Activated naive CD8-positive, alpha-beta T cell treated with anti-CD3 and anti-CD28 coated beads for 36 hours (primary cell): ENCODE data around the gene RGS16. TPM values are rescaled to one million over a fixed set of nuclear protein-coding genes. Genes with fewer than 3 reads are reported as not detected.

Experiments
- DNase-seq: peaks from one replicate; pipeline ENCODE4 v3.0.0; 2021
- H3K27ac Mint-ChIP-seq: one replicate; pipeline ENCODE4 v1.8.0; 2022; ENCODE audit warnings: mild to moderate bottlenecking, moderate library complexity, mixed read lengths
- H3K27me3 Mint-ChIP-seq: one replicate; pipeline ENCODE4 v1.8.0; 2022; ENCODE audit warnings: mild to moderate bottlenecking, mixed read lengths
- H3K36me3 Mint-ChIP-seq: one replicate; pipeline ENCODE4 v1.8.0; 2021; ENCODE audit warnings: mild to moderate bottlenecking, mixed read lengths
- H3K4me1 Mint-ChIP-seq: one replicate; pipeline ENCODE4 v1.8.0; 2021; ENCODE audit warnings: mixed read lengths
- H3K4me3 Mint-ChIP-seq: one replicate; pipeline ENCODE4 v1.8.0; 2022; ENCODE audit warnings: mild to moderate bottlenecking, moderate library complexity, mixed read lengths
- H3K9me3 Mint-ChIP-seq: one replicate; pipeline ENCODE4 v1.8.0; 2022; ENCODE audit warnings: mixed read lengths
- total RNA-seq, 2 experiments: library from RNA; stranded (reverse); gene quantifications; one replicate each; pipeline ENCODE4 v1.2.3, GENCODE V29; 2021

RGS16 gene, protein sequence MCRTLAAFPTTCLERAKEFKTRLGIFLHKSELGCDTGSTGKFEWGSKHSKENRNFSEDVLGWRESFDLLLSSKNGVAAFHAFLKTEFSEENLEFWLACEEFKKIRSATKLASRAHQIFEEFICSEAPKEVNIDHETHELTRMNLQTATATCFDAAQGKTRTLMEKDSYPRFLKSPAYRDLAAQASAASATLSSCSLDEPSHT
- total RNA-seq, result 10 to 100 TPM; 68.1 to 70.7 TPM

DNA sequence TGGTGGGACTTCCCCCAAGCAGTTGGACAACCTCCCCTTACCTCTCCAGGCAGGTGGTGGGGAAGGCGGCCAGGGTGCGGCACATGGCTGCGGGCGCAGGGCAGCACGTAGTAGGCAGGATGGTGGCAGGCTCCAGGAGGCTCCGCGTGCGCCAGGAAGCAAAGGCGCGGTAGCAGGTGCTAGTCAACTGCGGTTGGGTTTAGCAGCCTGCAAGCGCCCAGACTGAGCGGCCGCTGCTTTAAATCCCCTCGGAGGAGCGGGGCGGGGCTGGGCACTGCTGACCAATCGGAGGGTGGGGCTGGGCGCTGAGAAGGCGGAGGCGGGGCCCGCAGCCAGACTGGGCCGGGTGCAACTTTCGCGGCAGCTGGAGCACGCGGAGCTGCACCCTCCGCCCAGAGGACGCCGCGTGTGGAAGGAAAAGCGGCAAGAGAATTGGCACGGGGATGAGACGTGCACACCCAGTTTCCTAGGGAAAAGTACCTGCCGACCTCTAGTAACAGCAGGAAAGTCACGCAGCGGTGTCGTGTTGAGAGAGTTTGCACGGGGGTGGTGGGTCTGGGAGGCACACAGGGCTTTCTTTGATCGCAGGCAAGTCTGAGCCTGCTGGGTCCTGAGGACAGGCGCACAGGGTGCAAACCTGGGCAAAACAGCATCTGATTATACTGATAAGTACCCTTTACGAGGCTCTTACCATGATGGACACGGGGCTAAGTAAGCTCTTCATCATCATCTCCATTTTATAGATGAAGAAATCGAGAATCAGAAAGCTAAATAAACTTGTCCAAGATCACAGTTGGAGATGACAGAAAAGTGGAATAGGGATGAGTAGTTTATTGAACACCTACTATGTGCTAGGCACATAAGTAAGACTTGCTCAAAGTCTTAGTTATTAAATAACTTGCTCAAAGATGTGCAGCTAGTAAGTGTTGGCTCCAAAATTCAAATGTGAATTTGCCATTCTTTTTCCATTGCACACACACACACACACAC lies at the start of gene RGS16:
TSS of gene RGS16 (minus strand) at position 215 of the 990 bp plus-strand sequence. CDS start at position 85, 130 bp downstream.
- H3K27ac Mint-ChIP-seq, result no peak within 1 kb of the TSS
- peaks cover 21% of the 10 kb centered on the region for H3K27me3 Mint-ChIP-seq
- no peak within 1 kb of the TSS for H3K4me3 Mint-ChIP-seq
- peaks cover 6% of the 10 kb centered on the region for H3K36me3 Mint-ChIP-seq
- H3K4me1 Mint-ChIP-seq, result peaks cover 38% of the 10 kb centered on the region
- H3K9me3 Mint-ChIP-seq, result no peaks in the 10 kb centered on the region
- peak; percentile 96 for DNase-seq

GRCh38 chr1:182653986-182654385 lies 49.8 kb upstream of the RGS16 start:
- no peaks in the 10 kb centered on the region for H3K9me3 Mint-ChIP-seq
- no peaks in the 10 kb centered on the region for H3K36me3 Mint-ChIP-seq
- peaks cover 11% of the 10 kb centered on the region for H3K4me1 Mint-ChIP-seq
- H3K4me3 Mint-ChIP-seq, result no peak overlapping the region
- DNase-seq, result no peak
- H3K27ac Mint-ChIP-seq, result no peak overlapping the region
- H3K27me3 Mint-ChIP-seq, result peaks cover 18% of the 10 kb centered on the region

- no peak overlapping the region for H3K4me3 Mint-ChIP-seq
- peaks cover 11% of the 10 kb centered on the region for H3K4me1 Mint-ChIP-seq
- H3K27ac Mint-ChIP-seq, result no peak overlapping the region
- H3K9me3 Mint-ChIP-seq, result no peaks in the 10 kb centered on the region
- DNase-seq, result no peak
- H3K27me3 Mint-ChIP-seq, result peaks cover 20% of the 10 kb centered on the region
- no peaks in the 10 kb centered on the region for H3K36me3 Mint-ChIP-seq
Observed at GRCh38 chr1:182652933-182653332, 48.7 kb upstream of the RGS16 start.

DNA sequence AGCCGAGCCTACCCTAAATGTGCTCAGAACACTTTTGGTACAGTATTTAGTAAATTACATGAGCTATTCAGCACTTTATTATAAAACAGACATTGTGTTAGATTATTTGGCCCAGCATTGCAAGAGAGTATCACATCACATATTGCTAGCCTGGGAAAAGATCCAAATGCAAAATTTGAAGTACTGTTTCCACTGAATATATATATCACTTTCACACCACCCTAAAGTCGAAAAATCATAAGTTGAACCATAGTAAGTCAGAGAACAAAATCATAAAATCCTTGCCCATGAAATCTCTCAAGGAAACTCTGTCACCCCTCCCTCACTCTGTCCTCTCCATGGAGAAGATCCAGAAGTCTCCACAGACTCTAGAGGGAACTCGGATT lies 47.1 kb upstream of the RGS16 start:
- H3K36me3 Mint-ChIP-seq, result no peaks in the 10 kb centered on the region
- H3K9me3 Mint-ChIP-seq, result no peaks in the 10 kb centered on the region
- no peak overlapping the region for H3K27ac Mint-ChIP-seq
- peaks cover 11% of the 10 kb centered on the region for H3K4me1 Mint-ChIP-seq
- no peak for DNase-seq
- H3K27me3 Mint-ChIP-seq, result peaks cover 6% of the 10 kb centered on the region
- H3K4me3 Mint-ChIP-seq, result no peak overlapping the region

- DNase-seq, result no peak
- H3K36me3 Mint-ChIP-seq, result no peaks in the 10 kb centered on the region
- peaks cover 11% of the 10 kb centered on the region for H3K4me1 Mint-ChIP-seq
- no peaks in the 10 kb centered on the region for H3K9me3 Mint-ChIP-seq
- no peak overlapping the region for H3K4me3 Mint-ChIP-seq
- H3K27ac Mint-ChIP-seq, result no peak overlapping the region
- peaks cover 6% of the 10 kb centered on the region for H3K27me3 Mint-ChIP-seq
Observed at GRCh38 chr1:182650678-182651338, 46.6 kb upstream of the RGS16 start.

DNA sequence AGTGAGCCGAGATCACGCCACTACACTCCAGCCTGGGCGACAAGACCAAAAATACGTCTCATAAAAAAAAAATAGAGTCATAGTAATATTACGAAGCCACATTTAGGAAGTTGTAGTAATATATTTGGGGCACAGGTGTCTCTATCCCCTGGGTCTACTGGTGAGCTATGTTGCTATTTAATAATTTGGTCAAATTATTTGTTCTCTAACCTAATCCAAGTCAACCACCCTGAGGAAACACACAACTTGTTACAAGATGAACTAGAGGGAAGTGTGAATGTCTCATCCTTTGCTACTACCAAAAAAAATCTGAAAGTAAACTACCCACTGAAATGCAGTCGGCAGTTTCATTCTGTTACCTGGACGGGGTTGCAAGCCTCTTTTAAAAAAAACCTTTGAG lies 44.9 kb upstream of the RGS16 start:
- DNase-seq, result no peak
- H3K4me3 Mint-ChIP-seq, result no peak overlapping the region
- no peaks in the 10 kb centered on the region for H3K9me3 Mint-ChIP-seq
- H3K27me3 Mint-ChIP-seq, result peaks cover 6% of the 10 kb centered on the region
- no peak overlapping the region for H3K27ac Mint-ChIP-seq
- H3K36me3 Mint-ChIP-seq, result no peaks in the 10 kb centered on the region
- H3K4me1 Mint-ChIP-seq, result peaks cover 11% of the 10 kb centered on the region

- Mint-ChIP-seq H3K4me3 (no peak overlapping the region), H3K36me3 (no peaks in the 10 kb centered on the region), H3K27me3 (peaks cover 6% of the 10 kb centered on the region), H3K27ac (no peak overlapping the region), H3K9me3 (no peaks in the 10 kb centered on the region), H3K4me1 (peaks cover 11% of the 10 kb centered on the region)
- DNase-seq, result no peak
Observed at GRCh38 chr1:182646739-182647138, 42.5 kb upstream of the RGS16 start.

DNA sequence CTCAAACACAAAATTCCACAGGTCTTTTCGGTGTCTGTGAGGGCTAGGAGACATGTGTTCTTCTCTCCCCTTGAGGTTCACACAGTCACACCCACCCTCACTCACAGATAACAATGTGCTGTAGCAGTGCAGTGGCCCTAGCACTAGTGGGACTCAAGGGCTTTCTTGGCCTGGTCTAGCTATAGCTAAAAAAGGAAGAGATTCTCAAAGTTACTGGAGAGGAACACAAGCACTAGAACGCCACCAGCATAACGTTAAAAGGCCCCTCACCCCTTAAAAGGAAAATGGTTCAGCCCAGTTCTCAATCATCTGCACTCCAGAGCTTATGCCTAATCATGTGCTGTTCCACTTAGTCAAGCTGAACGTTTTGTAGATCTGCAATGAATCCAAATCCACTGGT lies 40.7 kb upstream of the RGS16 start:
- no peak overlapping the region for H3K4me3 Mint-ChIP-seq
- no peaks in the 10 kb centered on the region for H3K4me1 Mint-ChIP-seq

GRCh38 chr1:182643699-182644098 lies 39.5 kb upstream of the RGS16 start:
- DNase-seq, result no peak
- Mint-ChIP-seq H3K27me3 (peaks cover 10% of the 10 kb centered on the region), H3K27ac (no peak overlapping the region), H3K4me1 (no peaks in the 10 kb centered on the region), H3K36me3 (no peaks in the 10 kb centered on the region), H3K9me3 (no peaks in the 10 kb centered on the region), H3K4me3 (no peak overlapping the region)

More for the DNA sequence above, 40.7 kb upstream of the RGS16 start:
- Mint-ChIP-seq H3K27me3 (peaks cover 6% of the 10 kb centered on the region), H3K36me3 (no peaks in the 10 kb centered on the region), H3K9me3 (no peaks in the 10 kb centered on the region), H3K27ac (no peak overlapping the region)
- no peak for DNase-seq

- no peak overlapping the region for H3K4me3 Mint-ChIP-seq
- no peak overlapping the region for H3K27ac Mint-ChIP-seq
- peaks cover 4% of the 10 kb centered on the region for H3K27me3 Mint-ChIP-seq
- H3K4me1 Mint-ChIP-seq, result no peaks in the 10 kb centered on the region
- H3K36me3 Mint-ChIP-seq, result no peaks in the 10 kb centered on the region
- no peaks in the 10 kb centered on the region for H3K9me3 Mint-ChIP-seq
- no peak for DNase-seq
Observed at GRCh38 chr1:182642461-182642860, 38.3 kb upstream of the RGS16 start.

DNA sequence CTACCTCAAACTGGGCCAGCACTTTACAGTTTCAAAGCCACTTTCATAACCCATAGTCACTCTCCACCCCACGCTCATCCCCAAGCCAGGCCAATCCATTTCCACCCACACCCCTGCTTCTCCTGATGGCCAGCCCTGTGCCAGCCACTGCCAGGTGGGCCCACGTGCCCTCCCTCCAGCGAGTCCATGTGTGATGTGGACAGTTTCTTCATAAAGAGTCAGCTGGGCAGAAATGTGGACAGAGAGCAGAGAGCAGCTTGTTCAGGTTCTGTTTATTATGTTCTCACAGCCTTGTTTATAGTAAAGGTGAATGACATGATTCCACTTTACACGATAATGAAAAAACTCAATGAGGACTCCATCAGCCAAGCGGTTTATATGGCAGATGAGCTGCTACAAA lies 37.4 kb upstream of the RGS16 start:
- Mint-ChIP-seq H3K27me3 (peaks cover 4% of the 10 kb centered on the region), H3K27ac (no peak overlapping the region), H3K4me1 (no peaks in the 10 kb centered on the region), H3K4me3 (no peak overlapping the region), H3K9me3 (no peaks in the 10 kb centered on the region), H3K36me3 (no peaks in the 10 kb centered on the region)
- DNase-seq, result no peak

DNA sequence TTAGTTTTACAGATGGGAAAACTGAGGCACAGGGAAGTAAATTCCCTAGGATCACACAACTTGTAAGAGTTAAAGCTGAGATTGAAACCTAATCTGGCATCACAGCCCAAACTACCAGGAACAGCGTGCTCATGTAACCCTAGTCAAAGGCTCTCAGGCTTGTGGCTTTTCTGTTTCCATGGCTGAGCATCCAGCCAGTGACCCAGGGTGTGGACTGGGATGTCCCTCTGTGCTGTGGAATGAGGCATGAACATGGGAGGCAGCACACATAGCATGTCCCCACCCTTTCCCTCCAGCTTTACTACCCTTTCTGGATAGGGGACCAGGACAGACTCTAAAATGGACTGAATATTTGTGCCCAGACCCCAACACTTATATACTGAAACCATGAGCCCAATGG lies 35.1 kb upstream of the RGS16 start:
- no peak for DNase-seq
- H3K27me3 Mint-ChIP-seq, result peaks cover 4% of the 10 kb centered on the region
- no peaks in the 10 kb centered on the region for H3K4me1 Mint-ChIP-seq
- no peaks in the 10 kb centered on the region for H3K36me3 Mint-ChIP-seq
- H3K4me3 Mint-ChIP-seq, result no peak overlapping the region
- no peaks in the 10 kb centered on the region for H3K9me3 Mint-ChIP-seq
- H3K27ac Mint-ChIP-seq, result no peak overlapping the region

- DNase-seq, result no peak
- Mint-ChIP-seq H3K9me3 (no peaks in the 10 kb centered on the region), H3K27ac (no peak overlapping the region), H3K4me1 (no peaks in the 10 kb centered on the region), H3K4me3 (no peak overlapping the region), H3K36me3 (no peaks in the 10 kb centered on the region), H3K27me3 (peaks cover 17% of the 10 kb centered on the region)
Observed at GRCh38 chr1:182637769-182638168, 33.6 kb upstream of the RGS16 start.

GRCh38 chr1:182635871-182636270 lies 31.7 kb upstream of the RGS16 start:
- Mint-ChIP-seq H3K27ac (no peak overlapping the region), H3K27me3 (peaks cover 31% of the 10 kb centered on the region), H3K36me3 (no peaks in the 10 kb centered on the region), H3K9me3 (no peaks in the 10 kb centered on the region), H3K4me1 (peaks cover 11% of the 10 kb centered on the region), H3K4me3 (no peak overlapping the region)
- DNase-seq, result no peak
